H1 (cell line): ENCODE measurements around the gene KLKB1. TPM values are rescaled to one million over a fixed set of nuclear protein-coding genes. Genes with fewer than 3 reads are reported as not detected.

ENCODE experiments used
- CTCF ChIA-PET: fragments of 300-600 bp; sonication (Branson Sonifier 250); formaldehyde crosslinking; loops from one replicate; lab custom pipeline; 2021; ENCODE audit not compliant: partially characterized antibody; lab: Charles Lee
- POLR2A ChIA-PET: fragments of 300-600 bp; sonication (Branson Sonifier 250); formaldehyde crosslinking; loops from one replicate; lab custom pipeline; 2021; ENCODE audit warnings: inconsistent platforms; ENCODE audit not compliant: partially characterized antibody; lab: Charles Lee
- DNase-seq, 2 experiments: peaks; one replicate each; pipeline versions ENCODE4 v3.0.0 to v3.0.0-alpha.2; 2010 to 2022; ENCODE audit warnings: low spot score in 2 of 2, low read depth in 1 of 2, mixed read lengths in 1 of 2
- FAIRE-seq: peaks from 2 replicates; lab custom pipeline; 2011; peaks lifted over from hg19 to GRCh38; lab: Jason Lieb, UNC
- H2AFZ ChIP-seq: 2 replicates; pipeline ENCODE4 v1.8.1; 2012; ENCODE audit warnings: low read length, inconsistent platforms
- H2AK5ac ChIP-seq: 2 replicates; pipeline ENCODE4 v1.6.1; 2013; ENCODE audit warnings: low read depth, low read length
- H2BK120ac ChIP-seq: replicated peaks from 2 replicates; pipeline ENCODE3; 2013; ENCODE audit warnings: low read depth, low read length, inconsistent platforms
- H2BK12ac ChIP-seq: 2 replicates; pipeline ENCODE4 v1.6.1; 2013; ENCODE audit warnings: low read depth, low read length
- H2BK15ac ChIP-seq: 2 replicates; pipeline ENCODE4 v1.6.1; 2013; ENCODE audit warnings: low read length
- H2BK20ac ChIP-seq: 2 replicates; pipeline ENCODE4 v1.6.1; 2013; ENCODE audit warnings: low read length
- H2BK5ac ChIP-seq: 2 replicates; pipeline ENCODE4 v1.6.1; 2013; ENCODE audit warnings: low read depth, low read length
- H3K14ac ChIP-seq: 2 replicates; pipeline ENCODE4 v1.6.1; 2013; ENCODE audit warnings: inconsistent platforms; ENCODE audit not compliant: insufficient read length
- H3K18ac ChIP-seq: 2 replicates; pipeline ENCODE4 v1.6.1; 2013; ENCODE audit warnings: low read length; ENCODE audit errors: extremely low read depth
- H3K23ac ChIP-seq: 2 replicates; pipeline ENCODE4 v1.6.1; 2013; ENCODE audit warnings: inconsistent platforms; ENCODE audit not compliant: insufficient read length
- H3K23me2 ChIP-seq: 2 replicates; pipeline ENCODE4 v1.6.1; 2013; ENCODE audit warnings: low read depth, low read length
- H3K27ac ChIP-seq: 2 replicates; pipeline ENCODE4 v1.6.1; 2011; ENCODE audit warnings: low read depth, low read length, inconsistent platforms
- H3K27me3 ChIP-seq, 4 experiments: replicated peaks in 1 of 4; 1 replicate in 1 of 4; 2 replicates in 3 of 4; pipeline versions ENCODE4 v1.6.1 to v1.8.1; 2011 to 2013; ENCODE audit warnings: low read length in 3 of 4, mild to moderate bottlenecking in 3 of 4, inconsistent platforms in 2 of 4, mixed read lengths in 2 of 4, moderate library complexity in 1 of 4; ENCODE audit not compliant: control insufficient read depth in 3 of 4, insufficient read depth in 3 of 4; ENCODE audit errors: extremely low read depth in 1 of 4
- H3K36me3 ChIP-seq, 4 experiments: 2 replicates each; pipeline versions ENCODE4 v1.6.1 to v1.8.1; 2011 to 2013; ENCODE audit warnings: mild to moderate bottlenecking in 4 of 4, low read length in 3 of 4, moderate library complexity in 2 of 4, control low read depth in 1 of 4, inconsistent platforms in 1 of 4; ENCODE audit not compliant: insufficient read depth in 4 of 4, control insufficient read depth in 2 of 4
- H3K4ac ChIP-seq: replicated peaks from 2 replicates; pipeline ENCODE3; 2013; ENCODE audit warnings: low read length, low read depth, mixed read lengths, inconsistent platforms; ENCODE audit not compliant: insufficient read length
- H3K4me1 ChIP-seq, 4 experiments: replicated peaks in 1 of 4; 1 replicate in 1 of 4; 2 replicates in 3 of 4; pipeline versions ENCODE4 v1.6.1 to v1.8.1; 2011 to 2013; ENCODE audit warnings: low read length in 3 of 4, inconsistent platforms in 2 of 4, mixed read lengths in 1 of 4; ENCODE audit not compliant: insufficient read depth in 4 of 4, control insufficient read depth in 3 of 4
- H3K4me2 ChIP-seq, 2 experiments: 2 replicates each; pipeline versions ENCODE4 v1.6.1 to v1.8.1; 2011 to 2013; ENCODE audit warnings: low read depth in 2 of 2, low read length in 2 of 2, control low read depth in 1 of 2, inconsistent platforms in 1 of 2, mild to moderate bottlenecking in 1 of 2; ENCODE audit not compliant: insufficient read depth in 1 of 2
- H3K4me3 ChIP-seq, 4 experiments: fragments of 200-600, 300-600 bp in 1 of 4; sonication (generic), shearing (Covaris generic), sonication (Bioruptor Twin) in 1 of 4; 2 replicates each; pipeline versions ENCODE4 v1.5.1 to v1.8.1; 2011 to 2016; ENCODE audit warnings: low read length in 4 of 4, low read depth in 3 of 4, control low read depth in 2 of 4, inconsistent platforms in 2 of 4, mild to moderate bottlenecking in 2 of 4, mixed read lengths in 1 of 4, moderate library complexity in 1 of 4; ENCODE audit not compliant: insufficient read depth in 2 of 4; ENCODE audit errors: extremely low read depth in 1 of 4
- H3K56ac ChIP-seq: replicated peaks from 2 replicates; pipeline ENCODE3; 2013; ENCODE audit warnings: low read depth, mild to moderate bottlenecking, mixed read lengths, low read length, inconsistent platforms; ENCODE audit not compliant: insufficient read length
- H3K79me1 ChIP-seq: 2 replicates; pipeline ENCODE4 v1.6.1; 2013; ENCODE audit warnings: low read depth, low read length, control low read depth
- H3K79me2 ChIP-seq, 2 experiments: 2 replicates each; pipeline versions ENCODE4 v1.6.1 to v1.8.1; 2012 to 2013; ENCODE audit warnings: low read length in 2 of 2, mild to moderate bottlenecking in 2 of 2, inconsistent platforms in 1 of 2; ENCODE audit not compliant: insufficient read depth in 2 of 2, control insufficient read depth in 1 of 2
- H3K9ac ChIP-seq, 4 experiments: replicated peaks in 1 of 4; 1 replicate in 1 of 4; 2 replicates in 3 of 4; pipeline versions ENCODE4 v1.6.1 to v1.8.1; 2011 to 2013; ENCODE audit warnings: low read depth in 3 of 4, low read length in 3 of 4, control low read depth in 2 of 4, mild to moderate bottlenecking in 2 of 4, moderate library complexity in 2 of 4, inconsistent platforms in 1 of 4; ENCODE audit errors: extremely low read depth in 1 of 4
- H3K9me3 ChIP-seq, 2 experiments: 2 replicates each; pipeline versions ENCODE4 v1.6.1 to v1.8.1; 2012 to 2013; ENCODE audit warnings: mild to moderate bottlenecking in 2 of 2, moderate library complexity in 2 of 2, control low read depth in 1 of 2, inconsistent platforms in 1 of 2, low read depth in 1 of 2, low read length in 1 of 2, mixed read lengths in 1 of 2; ENCODE audit not compliant: insufficient read depth in 2 of 2
- H4K20me1 ChIP-seq, 2 experiments: replicated peaks in 1 of 2; 2 replicates each; pipeline versions ENCODE3 to v1.8.1; 2011 to 2013; ENCODE audit warnings: inconsistent platforms in 2 of 2, low read length in 2 of 2, mild to moderate bottlenecking in 1 of 2; ENCODE audit not compliant: insufficient read depth in 2 of 2, control insufficient read depth in 1 of 2
- H4K5ac ChIP-seq: 2 replicates; pipeline ENCODE4 v1.6.1; 2013; ENCODE audit warnings: low read length, low read depth, mixed read lengths, inconsistent platforms; ENCODE audit not compliant: insufficient read length
- H4K8ac ChIP-seq: 2 replicates; pipeline ENCODE4 v1.8.0; 2013; ENCODE audit warnings: mild to moderate bottlenecking, moderate library complexity, low read length, inconsistent platforms; ENCODE audit not compliant: insufficient read depth; ENCODE audit errors: extremely low read depth
- H4K91ac ChIP-seq: replicated peaks from 2 replicates; pipeline ENCODE3; 2013; ENCODE audit warnings: low read length, mixed read lengths, inconsistent platforms; ENCODE audit not compliant: insufficient read length
- ASH2L ChIP-seq: fragments of 200-600, 300-600 bp; sonication (generic); IDR thresholded peaks from one replicate; pipeline ENCODE4 v1.7.1; 2017; ENCODE audit warnings: low read length
- BACH1 ChIP-seq: IDR thresholded peaks from 2 replicates; pipeline ENCODE4 v1.6.1; 2012; ENCODE audit warnings: low read length, improper control_type of control experiment
- CBX8 ChIP-seq: fragments of 300-800, 300-1000 bp; sonication (generic); IDR thresholded peaks from 2 replicates; pipeline ENCODE4 v1.7.1; 2016; ENCODE audit warnings: low read depth, low read length, borderline replicate concordance
- EGR1 ChIP-seq: IDR thresholded peaks from 2 replicates; pipeline ENCODE4 v1.6.1; 2011; ENCODE audit warnings: low read depth, low read length, borderline replicate concordance
- GTF2F1 ChIP-seq: IDR thresholded peaks from 2 replicates; pipeline ENCODE4 v1.6.1; 2012; ENCODE audit warnings: low read depth, low read length, improper control_type of control experiment, borderline replicate concordance
- JUND ChIP-seq: IDR thresholded peaks from 2 replicates; pipeline ENCODE4 v1.6.1; 2011; ENCODE audit warnings: mild to moderate bottlenecking, improper control_type of control experiment, low read length
- NRF1 ChIP-seq: IDR thresholded peaks from 2 replicates; pipeline ENCODE4 v1.6.1; 2011; ENCODE audit warnings: mild to moderate bottlenecking, low read depth, low read length, improper control_type of control experiment
- POLR2AphosphoS5 ChIP-seq: IDR thresholded peaks from 2 replicates; pipeline ENCODE4 v1.6.1; 2011; ENCODE audit warnings: low read depth, low read length
- POU5F1 ChIP-seq: IDR thresholded peaks from 2 replicates; pipeline ENCODE4 v1.6.1; 2011; ENCODE audit warnings: low read depth, mild to moderate bottlenecking, low read length, moderate library complexity
- RAD21 ChIP-seq, 2 experiments: IDR thresholded peaks in 1 of 2; conservative IDR thresholded peaks in 1 of 2; 2 replicates each; pipeline ENCODE4 v1.6.1; 2011; ENCODE audit warnings: low read depth in 2 of 2, low read length in 2 of 2, improper control_type of control experiment in 1 of 2, inconsistent platforms in 1 of 2, mild to moderate bottlenecking in 1 of 2, moderate library complexity in 1 of 2
- RFX5 ChIP-seq: IDR thresholded peaks from 2 replicates; pipeline ENCODE4 v1.6.1; 2011; ENCODE audit warnings: low read depth, low read length, improper control_type of control experiment, borderline replicate concordance
- WGBS, 2 experiments: shearing (Covaris generic) in 1 of 2; methylation state at CpG; one replicate each; pipeline versions ENCODE4 v1.1.6 to v1.1.7; 2013 to 2015; ENCODE audit warnings: low lambda C conversion rate in 2 of 2, mixed read lengths in 2 of 2, inconsistent platforms in 1 of 2, low coverage in 1 of 2, missing lambda C conversion rate in 1 of 2; ENCODE audit not compliant: insufficient replicate concordance in 2 of 2, insufficient coverage in 1 of 2, insufficient read length in 1 of 2; ENCODE audit errors: extremely low coverage in 1 of 2, missing lambda C conversion rate in 1 of 2; 5-methylcytosine and 5-hydroxymethylcytosine counted together
- polyA plus RNA-seq, 7 experiments: library from polyadenylated mRNA; depleted of rRNA in 3 of 7; stranded (reverse) in 5 of 7; unstranded in 2 of 7; fragments of >200 nt in 5 of 7; fragments of 200-250 nt in 2 of 7; gene quantifications; 1 replicate in 5 of 7; 2 replicates in 1 of 7; 4 replicates in 1 of 7; pipeline versions ENCODE4 v1.2.1 to v1.2.3, GENCODE V29; 2011 to 2013; ENCODE audit warnings: missing spikeins in 2 of 7, mixed read lengths in 2 of 7
- total RNA-seq: library from RNA; stranded (reverse); fragmentation: NEBNext Ultra II Directional; extraction: Animal tissue kit (Norgen Biotek cat#: 25700); gene quantifications from 2 replicates; pipeline ENCODE4 v1.2.1, GENCODE V29; 2021
- TF ChIP-seq, protein P1 (sequence below): IDR thresholded peaks from 2 replicates; pipeline ENCODE4 v1.6.1; 2011; ENCODE audit warnings: low read depth, mild to moderate bottlenecking, low read length; ENCODE audit not compliant: insufficient read depth

Gene KLKB1
- total and polyA plus RNA-seq, 2 of the 8 experiments (the other 6 are each of a cell fraction or from before 2014, with no cell fraction given) = 12.0 to 20.9 TPM

DNA sequence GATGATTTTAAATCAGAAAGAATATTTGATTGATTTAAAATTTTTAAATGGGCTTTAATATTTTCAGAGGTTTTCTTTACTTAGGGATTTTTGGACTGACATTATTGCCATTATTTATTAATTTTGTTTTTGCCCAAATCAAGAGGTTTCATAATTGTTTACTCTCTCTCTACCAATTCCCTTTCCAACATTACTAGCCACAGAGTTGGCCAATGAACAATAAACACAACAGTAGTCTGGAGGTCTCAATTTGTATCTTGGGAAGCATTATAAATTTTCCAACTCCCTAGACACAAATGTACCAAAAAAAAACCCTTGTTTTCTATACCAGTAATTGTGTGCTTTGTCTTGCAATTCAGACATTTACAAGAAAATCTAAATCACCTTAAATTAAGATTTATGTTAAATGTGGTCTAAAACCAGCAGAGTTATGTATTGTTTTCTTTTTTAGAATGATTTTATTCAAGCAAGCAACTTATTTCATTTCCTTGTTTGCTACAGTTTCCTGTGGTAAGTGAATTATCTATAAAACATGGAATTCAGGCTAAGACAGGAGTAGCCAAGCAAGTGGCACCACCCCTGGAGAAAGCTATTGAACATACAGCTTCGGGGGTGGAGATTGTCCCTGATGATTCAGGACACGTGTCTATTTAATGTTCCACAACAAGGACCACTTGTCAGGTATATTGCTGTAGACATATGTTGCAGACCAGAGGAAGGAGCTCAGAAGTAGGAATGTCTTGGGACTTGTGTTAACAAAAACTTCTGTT is 622 bp downstream of the KLKB1 start:
- DNase-seq = no peak
- no peaks in the 10 kb centered on the region for H3K36me3 ChIP-seq
- peaks cover 0 to 8% (median 0%) of the 10 kb centered on the region in 4 experiments; a peak in 2 of 7 replicates for H3K4me1 ChIP-seq
- H2BK20ac ChIP-seq = no peak overlapping the region
- H2BK15ac ChIP-seq = no peak overlapping the region
- no peak overlapping the region for H4K91ac ChIP-seq
- H3K23ac ChIP-seq = no peak overlapping the region
- no peaks in the 10 kb centered on the region for H3K79me2 ChIP-seq
- H3K4me2 ChIP-seq = no peak overlapping the region
- no peak overlapping the region for H3K4ac ChIP-seq
- no peak overlapping the region for H2BK5ac ChIP-seq
- no peak overlapping the region for H3K18ac ChIP-seq
- no peak overlapping the region for H3K4me3 ChIP-seq
- 46% methylated on average over 2 of the region's 2 CpGs; no CpG with 5 or more reads in 1 of the 2 experiments for WGBS, 2 experiments
- POLR2A ChIA-PET = interaction anchor here (0.6 to 2.0 kb wide), 2 partner anchors 13 to 15 kb away, joined by 3 to 7 read pairs; no protein-coding TSS in a partner anchor
- H4K20me1 ChIP-seq = no peaks in the 10 kb centered on the region
- H3K27me3 ChIP-seq = no peaks in the 10 kb centered on the region
- CTCF ChIA-PET = interaction anchor here (0.6 to 2.1 kb wide), 3 partner anchors 9 to 26 kb away, joined by 3 to 7 read pairs (median 3); no protein-coding TSS in a partner anchor
- no peak overlapping the region for H2AK5ac ChIP-seq
- H3K27ac ChIP-seq = no peak overlapping the region
- peaks cover 13 to 24% of the 10 kb centered on the region in 2 experiments for H3K9me3 ChIP-seq
- H3K79me1 ChIP-seq = no peaks in the 10 kb centered on the region
- no peak overlapping the region for H3K56ac ChIP-seq
- H2BK120ac ChIP-seq = no peak overlapping the region
- no peaks in the 10 kb centered on the region; the same call in 1 of the 2 replicates for H3K23me2 ChIP-seq
- H2BK12ac ChIP-seq = no peak overlapping the region
- H3K14ac ChIP-seq = no peak overlapping the region
- H3K9ac ChIP-seq = no peak overlapping the region
- FAIRE-seq = peak; percentile 50
- H2AFZ ChIP-seq = no peak overlapping the region
- no peak overlapping the region for H4K5ac ChIP-seq
- H4K8ac ChIP-seq = no peak overlapping the region
- TF ChIP-seq RFX5 (no peak), POU5F1 (no peak), GTF2F1 (no peak), RAD21 (IDR thresholded peaks at IDR 0.05 in 1 of 2, conservative IDR thresholded peaks at IDR 0.05 in 1 of 2; ENCODE audit: low read depth in 2 of 2, low read length in 2 of 2) (no peak), ASH2L (no peak), EGR1 (no peak), JUND (no peak), NRF1 (no peak), POLR2AphosphoS5 (no peak), BACH1 (no peak), CBX8 (no peak)
- TF ChIP-seq, protein P1, sequence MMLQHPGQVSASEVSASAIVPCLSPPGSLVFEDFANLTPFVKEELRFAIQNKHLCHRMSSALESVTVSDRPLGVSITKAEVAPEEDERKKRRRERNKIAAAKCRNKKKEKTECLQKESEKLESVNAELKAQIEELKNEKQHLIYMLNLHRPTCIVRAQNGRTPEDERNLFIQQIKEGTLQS = no peak
